ENCODE data around the gene RPL13.

The RPL13 gene

DNA sequence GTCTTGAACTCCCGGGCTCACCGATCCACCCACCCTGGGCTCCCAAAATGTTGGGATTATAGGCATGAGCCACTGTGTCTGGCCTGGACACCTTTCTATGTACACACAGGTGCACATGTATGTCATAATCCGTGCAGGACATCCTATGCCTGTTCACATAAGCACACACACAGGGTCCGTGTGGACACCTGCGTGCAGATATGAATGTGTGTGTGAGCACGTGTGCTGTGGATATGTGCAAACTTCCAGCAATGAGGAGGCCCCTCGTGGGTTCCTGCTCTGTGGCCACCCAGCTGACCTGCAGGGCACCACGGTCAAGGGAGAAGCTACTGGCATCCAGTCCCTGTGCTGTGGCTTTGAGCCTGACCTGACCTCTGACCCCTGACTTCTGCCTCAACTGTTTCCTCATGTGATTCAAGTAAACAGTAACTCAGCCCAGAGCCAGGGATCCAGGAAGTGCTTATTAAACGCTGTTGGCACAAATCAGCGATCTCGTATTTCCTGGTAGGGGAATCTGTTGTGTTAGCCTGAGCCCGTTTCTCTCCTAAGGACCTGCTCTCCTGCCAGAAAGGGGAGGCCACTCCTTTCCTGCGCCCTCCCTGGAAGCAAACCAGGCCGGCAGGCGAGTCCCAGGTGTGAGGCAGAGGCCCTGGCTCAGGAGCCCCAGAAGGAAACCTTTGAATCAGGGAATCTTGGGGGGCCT lies 21.5 kb downstream of the RPL13 start:
- Histone ChIP-seq H3K27ac (no peak overlapping the region), H3K9me3 (ENCODE audit: severe bottlenecking) (no peaks in the 10 kb centered on the region), H3K36me3 (no peaks in the 10 kb centered on the region), H3K4me3 (ENCODE audit: low read depth, low read length) (no peak overlapping the region), H3K27me3 (ENCODE audit: insufficient read depth, low read depth, severe bottlenecking) (no peaks in the 10 kb centered on the region)
- DNase-seq: no peak
- TF ChIP-seq, protein P1, sequence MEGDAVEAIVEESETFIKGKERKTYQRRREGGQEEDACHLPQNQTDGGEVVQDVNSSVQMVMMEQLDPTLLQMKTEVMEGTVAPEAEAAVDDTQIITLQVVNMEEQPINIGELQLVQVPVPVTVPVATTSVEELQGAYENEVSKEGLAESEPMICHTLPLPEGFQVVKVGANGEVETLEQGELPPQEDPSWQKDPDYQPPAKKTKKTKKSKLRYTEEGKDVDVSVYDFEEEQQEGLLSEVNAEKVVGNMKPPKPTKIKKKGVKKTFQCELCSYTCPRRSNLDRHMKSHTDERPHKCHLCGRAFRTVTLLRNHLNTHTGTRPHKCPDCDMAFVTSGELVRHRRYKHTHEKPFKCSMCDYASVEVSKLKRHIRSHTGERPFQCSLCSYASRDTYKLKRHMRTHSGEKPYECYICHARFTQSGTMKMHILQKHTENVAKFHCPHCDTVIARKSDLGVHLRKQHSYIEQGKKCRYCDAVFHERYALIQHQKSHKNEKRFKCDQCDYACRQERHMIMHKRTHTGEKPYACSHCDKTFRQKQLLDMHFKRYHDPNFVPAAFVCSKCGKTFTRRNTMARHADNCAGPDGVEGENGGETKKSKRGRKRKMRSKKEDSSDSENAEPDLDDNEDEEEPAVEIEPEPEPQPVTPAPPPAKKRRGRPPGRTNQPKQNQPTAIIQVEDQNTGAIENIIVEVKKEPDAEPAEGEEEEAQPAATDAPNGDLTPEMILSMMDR (IDR thresholded peaks at IDR 0.05; ENCODE audit: low read depth, low read length): no peak

DNA sequence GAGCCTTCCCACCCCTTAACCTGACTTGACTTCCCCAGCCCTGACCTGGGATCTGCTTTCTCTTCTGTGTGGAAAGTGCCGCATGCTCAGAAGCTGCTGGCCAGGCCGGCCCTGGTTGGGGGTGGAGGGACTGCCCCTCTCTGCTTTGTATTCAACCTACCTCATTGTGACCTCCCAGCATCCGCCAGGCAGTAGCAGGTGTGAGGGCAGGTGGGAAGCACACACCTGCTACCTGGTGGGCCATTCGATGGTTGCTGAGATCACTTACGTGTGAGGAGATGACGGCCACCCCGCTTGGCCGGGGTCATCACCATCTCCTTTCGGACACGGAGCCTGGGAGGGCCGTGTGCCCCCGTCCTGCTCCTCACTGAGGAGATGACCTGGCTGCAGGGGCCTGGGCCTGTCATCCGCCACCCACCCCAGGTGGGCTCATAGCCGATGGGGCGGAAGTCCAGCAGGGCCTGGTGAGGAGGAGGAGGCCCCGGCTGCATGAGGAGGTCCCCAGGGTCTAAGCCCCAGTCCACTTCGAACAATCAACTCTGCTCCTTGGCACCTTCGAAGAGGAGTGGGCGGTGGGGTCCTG lies 22.2 kb downstream of the RPL13 start:
- no peaks in the 10 kb centered on the region for H3K27me3 ChIP-seq (ENCODE audit: insufficient read depth, low read depth, severe bottlenecking)
- no peak overlapping the region for H3K27ac ChIP-seq
- H3K36me3 ChIP-seq: no peaks in the 10 kb centered on the region
- H3K9me3 ChIP-seq (ENCODE audit: severe bottlenecking): no peaks in the 10 kb centered on the region
- no peak overlapping the region for H3K4me3 ChIP-seq (ENCODE audit: low read depth, low read length)
- TF ChIP-seq, protein P1 (IDR thresholded peaks at IDR 0.05; ENCODE audit: low read depth, low read length): no peak
- no peak for DNase-seq

DNA sequence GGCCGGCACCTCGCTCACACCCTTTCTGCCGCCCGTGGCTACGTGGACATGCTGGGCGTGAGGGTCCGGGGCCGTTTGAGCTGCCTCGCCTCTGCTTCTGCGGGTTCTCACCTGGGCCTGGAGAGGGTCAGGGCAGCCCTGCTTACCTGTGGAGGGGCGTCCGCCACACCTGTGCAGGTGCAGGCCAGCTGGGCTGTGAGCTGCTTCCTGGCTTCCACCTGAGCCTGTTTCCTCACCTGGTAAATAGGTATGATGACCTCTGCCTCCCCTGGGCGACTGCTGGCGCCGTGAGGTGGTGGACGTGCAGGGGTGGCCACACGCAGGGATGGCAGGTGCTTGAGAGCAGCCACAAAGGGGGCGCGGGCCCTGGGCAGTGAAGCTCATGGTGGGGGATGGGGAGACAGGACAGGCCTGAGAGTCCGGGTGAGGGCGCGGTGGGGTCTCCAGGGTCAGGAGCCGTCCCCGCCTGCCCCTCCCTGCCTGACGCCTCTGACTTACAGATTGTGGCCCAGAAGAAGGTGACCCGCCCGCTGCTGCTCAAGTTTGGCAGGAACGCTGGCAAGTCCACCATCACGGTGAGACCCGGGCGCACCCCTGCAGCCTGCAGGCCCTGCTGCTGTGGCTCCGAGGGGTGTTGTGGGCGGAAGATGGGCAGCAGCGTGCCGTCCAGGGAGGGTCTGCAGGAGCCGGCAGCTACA lies 22.9 kb downstream of the RPL13 start:
- H3K36me3 ChIP-seq: no peaks in the 10 kb centered on the region
- H3K9me3 ChIP-seq (ENCODE audit: severe bottlenecking): no peaks in the 10 kb centered on the region
- H3K27ac ChIP-seq: no peak overlapping the region
- H3K27me3 ChIP-seq (ENCODE audit: insufficient read depth, low read depth, severe bottlenecking): no peaks in the 10 kb centered on the region
- DNase-seq: no peak
- TF ChIP-seq, protein P1 (IDR thresholded peaks at IDR 0.05; ENCODE audit: low read depth, low read length): no peak
- no peak overlapping the region for H3K4me3 ChIP-seq (ENCODE audit: low read depth, low read length)

DNA sequence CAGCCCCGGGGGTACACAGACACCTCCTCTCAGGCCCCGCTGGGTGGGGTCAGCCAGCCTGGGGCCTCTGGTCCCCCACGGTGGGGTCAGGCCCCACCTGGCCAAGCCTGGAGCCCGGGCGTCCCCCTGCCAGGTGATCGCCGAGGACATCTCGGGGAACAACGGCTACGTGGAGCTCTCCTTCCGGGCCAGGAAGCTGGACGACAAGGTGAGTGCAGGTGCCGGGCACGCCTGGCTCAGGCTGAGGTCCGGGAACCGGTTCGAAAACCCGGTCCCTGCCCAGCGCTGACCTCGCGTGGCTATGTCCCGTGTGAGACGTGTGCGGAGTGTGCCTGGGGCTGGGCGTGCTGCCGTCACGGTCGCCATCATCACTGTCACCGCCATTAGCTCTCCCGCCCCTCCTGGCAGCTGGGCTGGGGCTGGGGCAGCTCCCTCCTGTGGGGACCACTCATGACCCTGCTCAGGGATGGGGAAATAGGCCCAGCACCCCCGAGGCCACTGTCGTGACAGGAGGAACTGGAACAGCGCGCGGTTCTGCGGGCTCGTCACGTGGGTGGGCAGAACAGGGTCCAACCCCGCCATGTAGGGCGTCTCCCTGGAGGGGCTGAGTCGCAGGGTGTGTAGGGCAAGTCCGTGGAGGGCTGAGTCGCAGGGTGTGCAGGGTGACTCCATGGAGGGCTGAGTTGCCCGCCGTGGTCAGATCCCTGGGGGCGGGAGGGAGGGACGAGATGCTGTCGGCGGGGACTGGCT lies 23.6 kb downstream of the RPL13 start:
- Histone ChIP-seq H3K9me3 (ENCODE audit: severe bottlenecking) (no peaks in the 10 kb centered on the region), H3K36me3 (no peaks in the 10 kb centered on the region), H3K27ac (no peak overlapping the region), H3K27me3 (ENCODE audit: insufficient read depth, low read depth, severe bottlenecking) (no peaks in the 10 kb centered on the region), H3K4me3 (ENCODE audit: low read depth, low read length) (no peak overlapping the region)
- no peak for DNase-seq
- TF ChIP-seq, protein P1 (IDR thresholded peaks at IDR 0.05; ENCODE audit: low read depth, low read length): no peak

DNA sequence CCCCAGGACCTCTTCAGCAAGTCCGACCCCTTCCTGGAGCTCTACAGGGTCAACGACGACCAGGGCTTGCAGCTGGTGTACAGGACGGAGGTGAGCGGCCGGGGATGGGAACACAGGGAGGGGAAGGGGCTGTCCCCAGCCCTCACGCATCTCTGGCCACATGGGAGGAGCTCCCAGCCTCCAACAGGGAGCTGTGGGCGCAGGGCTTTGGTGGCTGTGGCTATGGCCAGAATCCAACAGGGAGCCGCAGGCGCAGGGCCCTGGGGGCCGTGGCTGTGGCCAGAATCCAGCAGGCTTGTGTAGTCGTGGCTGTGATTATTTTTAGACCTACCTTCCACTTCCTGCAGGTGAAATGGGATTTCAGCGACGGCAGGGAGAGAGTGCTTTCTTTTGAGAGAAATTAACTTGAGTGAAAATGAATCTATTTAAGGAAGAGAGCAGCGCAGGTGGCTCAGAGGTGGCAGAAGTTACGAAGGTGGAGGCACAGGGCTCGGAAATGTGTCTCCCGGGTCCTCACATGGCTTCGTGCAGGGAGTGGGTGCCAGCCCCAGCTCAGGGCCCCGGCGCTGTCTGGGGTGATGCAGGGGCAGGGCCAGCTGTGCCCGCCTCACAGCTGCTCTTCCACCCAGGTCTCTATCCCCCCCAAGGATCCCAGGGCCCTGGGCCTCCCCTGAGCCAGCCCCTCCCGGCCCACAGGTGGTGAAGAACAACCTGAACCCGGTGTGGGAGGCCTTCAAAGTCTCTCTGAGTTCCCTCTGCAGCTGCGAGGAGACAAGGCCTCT lies 24.5 kb downstream of the RPL13 start:
- Histone ChIP-seq H3K9me3 (ENCODE audit: severe bottlenecking) (no peaks in the 10 kb centered on the region), H3K27ac (no peak overlapping the region), H3K36me3 (no peaks in the 10 kb centered on the region), H3K27me3 (ENCODE audit: insufficient read depth, low read depth, severe bottlenecking) (no peaks in the 10 kb centered on the region), H3K4me3 (ENCODE audit: low read depth, low read length) (no peak overlapping the region)
- no peak for DNase-seq
- TF ChIP-seq, protein P1 (IDR thresholded peaks at IDR 0.05; ENCODE audit: low read depth, low read length): no peak
